Fibroblast of mammary gland (primary cell): ENCODE results near the gene HSF4.
A peak's percentile ranks its signal among the peaks of the same experiment; 100 is the strongest.

Experiments used
- DNase-seq: peaks from one replicate; pipeline ENCODE4 v3.0.0-alpha.2; 2010; ENCODE audit warnings: low read depth
- H3K4me3 ChIP-seq: 2 replicates; pipeline ENCODE4 v1.5.1; 2011; ENCODE audit warnings: low read depth, mild to moderate bottlenecking, low read length, moderate library complexity; ENCODE audit not compliant: control insufficient read depth
- TF ChIP-seq, protein P1 (sequence below): conservative IDR thresholded peaks from 2 replicates; pipeline ENCODE4 v1.5.1; 2011; ENCODE audit warnings: low read depth, low read length, inconsistent platforms; ENCODE audit not compliant: control insufficient read depth, insufficient read depth

Gene HSF4

DNA sequence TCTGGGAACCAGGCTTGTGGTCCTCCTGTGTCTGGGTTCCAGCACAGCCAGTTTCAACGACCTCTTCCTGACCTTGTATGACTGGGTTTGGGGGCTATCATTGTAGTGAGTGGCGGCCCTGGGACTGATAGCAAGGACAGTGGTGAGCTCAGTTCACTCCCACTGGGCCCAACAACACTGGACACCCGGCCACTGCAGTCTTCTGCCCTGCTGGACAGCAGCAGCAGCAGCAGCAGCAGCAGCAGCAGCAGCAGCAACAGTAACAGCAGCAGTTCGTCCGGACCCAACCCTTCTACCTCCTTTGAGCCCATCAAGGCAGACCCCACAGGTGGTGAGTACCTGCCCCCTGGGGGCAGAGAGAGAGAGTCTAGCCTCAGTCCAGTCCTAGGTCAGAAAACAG, 31.1 kb downstream of the HSF4 start:
- DNase-seq: no peak
- TF ChIP-seq, protein P1, sequence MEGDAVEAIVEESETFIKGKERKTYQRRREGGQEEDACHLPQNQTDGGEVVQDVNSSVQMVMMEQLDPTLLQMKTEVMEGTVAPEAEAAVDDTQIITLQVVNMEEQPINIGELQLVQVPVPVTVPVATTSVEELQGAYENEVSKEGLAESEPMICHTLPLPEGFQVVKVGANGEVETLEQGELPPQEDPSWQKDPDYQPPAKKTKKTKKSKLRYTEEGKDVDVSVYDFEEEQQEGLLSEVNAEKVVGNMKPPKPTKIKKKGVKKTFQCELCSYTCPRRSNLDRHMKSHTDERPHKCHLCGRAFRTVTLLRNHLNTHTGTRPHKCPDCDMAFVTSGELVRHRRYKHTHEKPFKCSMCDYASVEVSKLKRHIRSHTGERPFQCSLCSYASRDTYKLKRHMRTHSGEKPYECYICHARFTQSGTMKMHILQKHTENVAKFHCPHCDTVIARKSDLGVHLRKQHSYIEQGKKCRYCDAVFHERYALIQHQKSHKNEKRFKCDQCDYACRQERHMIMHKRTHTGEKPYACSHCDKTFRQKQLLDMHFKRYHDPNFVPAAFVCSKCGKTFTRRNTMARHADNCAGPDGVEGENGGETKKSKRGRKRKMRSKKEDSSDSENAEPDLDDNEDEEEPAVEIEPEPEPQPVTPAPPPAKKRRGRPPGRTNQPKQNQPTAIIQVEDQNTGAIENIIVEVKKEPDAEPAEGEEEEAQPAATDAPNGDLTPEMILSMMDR: no peak
- H3K4me3 ChIP-seq: no peak overlapping the region

DNA sequence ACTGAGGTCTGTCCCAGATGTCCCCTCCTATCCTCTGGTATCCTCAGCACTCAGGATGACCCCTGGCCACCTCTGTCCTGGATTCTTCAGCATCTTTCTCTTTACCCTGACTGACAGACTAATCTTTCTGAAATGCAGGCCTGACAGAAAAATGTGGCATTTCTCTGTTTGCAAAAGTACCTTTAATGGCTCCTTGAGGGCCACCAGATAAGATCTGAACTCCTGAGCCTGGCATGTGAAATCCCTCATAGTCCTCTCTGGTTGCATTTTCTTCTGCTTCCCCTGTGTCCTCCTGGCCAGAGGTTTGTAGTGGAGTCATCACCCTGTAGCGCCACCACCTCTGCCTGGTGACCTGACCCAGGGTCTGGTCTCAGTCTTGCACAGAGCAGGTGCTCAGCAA, 32.3 kb downstream of the HSF4 start:
- no peak overlapping the region for H3K4me3 ChIP-seq
- TF ChIP-seq, protein P1: no peak

DNA sequence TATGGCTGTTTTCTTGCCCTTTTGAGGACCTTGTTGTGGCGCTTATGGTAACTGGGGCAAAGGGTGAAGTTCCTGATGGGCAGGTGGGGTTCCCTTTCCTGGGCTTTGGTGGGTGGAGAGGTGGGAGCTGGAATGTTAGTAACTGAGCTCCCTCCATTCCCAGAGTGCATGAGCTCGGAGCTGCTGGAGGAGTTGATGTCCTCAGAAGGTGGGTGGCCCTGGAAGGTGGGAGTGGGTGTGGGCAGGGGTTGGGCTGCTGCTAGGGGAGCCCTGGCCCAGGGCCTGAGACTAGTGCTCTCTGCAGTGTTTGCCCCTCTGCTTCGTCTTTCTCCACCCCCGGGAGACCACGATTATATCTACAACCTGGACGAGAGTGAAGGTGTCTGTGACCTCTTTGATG, 33.2 kb downstream of the HSF4 start:
- TF ChIP-seq, protein P1: no peak
- no peak for DNase-seq
- no peak overlapping the region for H3K4me3 ChIP-seq

More for the DNA sequence above, 32.3 kb downstream of the HSF4 start:
- DNase-seq: no peak

DNA sequence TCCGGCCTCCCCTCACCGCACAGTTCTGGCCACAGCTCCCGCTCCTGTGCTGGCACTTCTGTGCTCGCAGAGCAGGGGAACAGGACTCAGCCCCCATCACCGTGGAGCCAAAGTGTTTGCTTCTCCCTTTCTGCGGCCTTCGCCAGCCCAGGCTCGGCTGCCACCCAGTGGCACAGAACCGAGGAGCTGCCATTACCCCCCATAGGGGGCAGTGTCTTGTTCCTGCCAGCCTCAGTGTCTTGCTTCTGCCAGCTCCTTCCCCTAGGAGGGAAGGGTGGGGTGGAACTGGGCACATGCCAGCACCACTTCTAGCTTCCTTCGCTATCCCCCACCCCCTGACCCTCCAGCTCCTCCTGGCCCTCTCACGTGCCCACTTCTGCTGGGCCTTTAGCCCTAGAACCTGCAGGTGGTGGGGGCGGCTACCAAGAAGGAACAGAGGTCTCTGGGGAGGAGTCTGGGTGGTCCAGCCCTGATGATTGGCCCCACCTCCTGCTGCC, 33.7 kb downstream of the HSF4 start:
- TF ChIP-seq, protein P1: peak; percentile 71
- peak; percentile 51 for DNase-seq
- no peak overlapping the region for H3K4me3 ChIP-seq

DNA sequence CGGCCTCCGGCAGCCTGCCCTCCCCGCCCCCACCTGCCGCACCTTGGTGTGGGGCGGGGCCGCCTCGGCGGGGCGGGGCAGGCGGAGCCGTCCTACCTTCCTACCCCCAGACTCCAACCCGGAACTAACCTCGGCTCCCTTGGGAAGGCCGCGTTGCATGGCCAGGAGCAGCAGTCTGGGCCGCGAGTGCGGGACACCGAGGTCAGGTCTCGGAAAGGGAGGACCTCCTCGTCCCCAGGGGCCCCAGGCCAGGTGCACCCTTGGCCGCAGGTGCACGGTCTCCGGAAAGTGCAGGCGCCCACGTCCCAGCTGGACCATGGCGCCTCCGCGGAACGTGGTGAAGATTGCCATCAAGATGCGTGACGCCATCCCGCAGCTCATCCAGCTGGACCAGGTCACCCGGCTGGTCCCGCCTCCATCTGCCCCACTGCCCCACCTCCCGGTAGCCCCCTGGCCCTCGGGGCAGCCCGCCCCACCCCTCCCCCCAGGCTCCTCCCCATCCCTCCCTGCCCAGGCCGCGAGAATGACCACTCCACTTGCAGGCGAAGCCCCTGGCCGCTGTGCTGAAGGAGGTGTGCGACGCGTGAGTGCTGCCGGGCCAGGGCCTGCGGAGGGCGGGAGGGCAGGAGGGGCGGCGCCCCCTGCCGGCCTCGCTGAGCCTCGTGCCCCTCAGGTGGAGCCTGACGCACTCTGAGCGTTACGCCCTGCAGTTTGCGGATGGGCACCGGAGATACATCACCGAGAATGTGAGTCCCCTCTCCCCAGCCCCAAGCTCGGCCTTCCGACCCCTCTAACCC, 34.7 kb downstream of the HSF4 start, which contains the start of gene ELMO3:
Gene ELMO3 (plus strand): TSS at position 121 of the 797 bp plus-strand sequence. CDS start 196 bp downstream, at position 317.
- no peak for DNase-seq
- H3K4me3 ChIP-seq: no peak within 1 kb of the TSS
- TF ChIP-seq, protein P1: peak; percentile 32

DNA sequence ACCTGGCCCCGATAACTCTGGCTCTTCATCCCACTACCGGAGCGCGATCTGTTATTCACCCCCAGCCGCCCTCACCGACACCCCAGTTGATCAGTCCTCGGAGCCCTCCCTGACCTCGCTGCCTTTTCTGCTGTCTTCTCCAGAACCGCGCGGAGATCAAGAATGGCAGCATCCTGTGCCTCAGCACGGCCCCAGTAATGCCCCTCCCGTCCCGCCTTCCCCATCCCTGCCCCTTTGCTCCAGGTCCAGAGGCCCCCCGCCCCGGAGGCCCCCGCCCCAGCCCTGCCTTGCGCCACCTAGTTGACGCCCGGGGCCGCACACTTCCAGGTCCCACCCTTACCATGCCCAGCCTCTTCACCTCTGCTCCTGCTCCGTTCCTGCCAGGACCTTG, 35.3 kb downstream of the HSF4 start:
- H3K4me3 ChIP-seq: no peak overlapping the region
- TF ChIP-seq, protein P1: no peak
- DNase-seq: no peak
